GM13977 (cell line): ENCODE results near the gene LRP1-AS.
"Not testable (repeated sequence)": the region's sequence is repeated elsewhere in the genome, so short reads cannot be mapped to it uniquely, and the experiment has no call there.

Source experiments
- DNase-seq: peaks from one replicate; pipeline ENCODE4 v3.0.0; 2012; ENCODE audit warnings: low spot score
- in situ Hi-C: fragments of 300-500 bp; cut with MboI; formaldehyde crosslinking; loops from one replicate; pipeline ENCODE4 v1.12.0; 2022; ENCODE audit warnings: low sequenced_read_pairs, low pct_unique_long_range_greater_than_20kb, mixed read lengths, inconsistent platforms; ENCODE audit not compliant: unreplicated experiment
- TF ChIP-seq, protein P1 (sequence below): IDR thresholded peaks from 2 replicates; pipeline ENCODE4 v1.5.1; 2012; ENCODE audit warnings: mild to moderate bottlenecking, control low read depth; ENCODE audit not compliant: insufficient read depth; ENCODE audit errors: extremely low read depth, missing control alignments

The LRP1-AS gene

DNA sequence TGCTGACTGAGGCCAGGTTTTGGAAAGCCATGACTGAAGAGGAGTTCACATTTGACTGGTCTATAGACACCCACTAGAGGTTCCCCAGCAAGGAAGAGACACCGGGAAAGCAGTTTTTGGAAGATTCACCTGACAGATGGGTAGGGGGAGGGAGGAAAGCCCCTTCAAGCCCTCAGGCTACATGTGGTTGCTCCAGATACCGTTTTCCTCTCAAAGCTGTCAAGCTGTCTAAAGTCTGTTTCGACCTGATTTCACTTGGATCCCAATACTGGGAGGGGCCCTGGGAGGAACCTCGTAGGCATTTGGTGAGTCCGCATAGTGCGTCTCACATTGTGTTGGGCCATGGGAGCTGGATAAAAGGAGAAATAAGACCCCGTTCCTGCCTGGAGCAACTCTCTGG, 20.9 kb downstream of the LRP1-AS start:
- no peak for DNase-seq
- in situ Hi-C loops, result no loop called here
- TF ChIP-seq, protein P1, sequence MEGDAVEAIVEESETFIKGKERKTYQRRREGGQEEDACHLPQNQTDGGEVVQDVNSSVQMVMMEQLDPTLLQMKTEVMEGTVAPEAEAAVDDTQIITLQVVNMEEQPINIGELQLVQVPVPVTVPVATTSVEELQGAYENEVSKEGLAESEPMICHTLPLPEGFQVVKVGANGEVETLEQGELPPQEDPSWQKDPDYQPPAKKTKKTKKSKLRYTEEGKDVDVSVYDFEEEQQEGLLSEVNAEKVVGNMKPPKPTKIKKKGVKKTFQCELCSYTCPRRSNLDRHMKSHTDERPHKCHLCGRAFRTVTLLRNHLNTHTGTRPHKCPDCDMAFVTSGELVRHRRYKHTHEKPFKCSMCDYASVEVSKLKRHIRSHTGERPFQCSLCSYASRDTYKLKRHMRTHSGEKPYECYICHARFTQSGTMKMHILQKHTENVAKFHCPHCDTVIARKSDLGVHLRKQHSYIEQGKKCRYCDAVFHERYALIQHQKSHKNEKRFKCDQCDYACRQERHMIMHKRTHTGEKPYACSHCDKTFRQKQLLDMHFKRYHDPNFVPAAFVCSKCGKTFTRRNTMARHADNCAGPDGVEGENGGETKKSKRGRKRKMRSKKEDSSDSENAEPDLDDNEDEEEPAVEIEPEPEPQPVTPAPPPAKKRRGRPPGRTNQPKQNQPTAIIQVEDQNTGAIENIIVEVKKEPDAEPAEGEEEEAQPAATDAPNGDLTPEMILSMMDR, result no peak

- TF ChIP-seq, protein P1, result no peak
- in situ Hi-C loops, result no loop called here
- DNase-seq, result no peak
Measured at GRCh38 chr12:57126061-57126460, 21.4 kb downstream of the LRP1-AS start.

DNA sequence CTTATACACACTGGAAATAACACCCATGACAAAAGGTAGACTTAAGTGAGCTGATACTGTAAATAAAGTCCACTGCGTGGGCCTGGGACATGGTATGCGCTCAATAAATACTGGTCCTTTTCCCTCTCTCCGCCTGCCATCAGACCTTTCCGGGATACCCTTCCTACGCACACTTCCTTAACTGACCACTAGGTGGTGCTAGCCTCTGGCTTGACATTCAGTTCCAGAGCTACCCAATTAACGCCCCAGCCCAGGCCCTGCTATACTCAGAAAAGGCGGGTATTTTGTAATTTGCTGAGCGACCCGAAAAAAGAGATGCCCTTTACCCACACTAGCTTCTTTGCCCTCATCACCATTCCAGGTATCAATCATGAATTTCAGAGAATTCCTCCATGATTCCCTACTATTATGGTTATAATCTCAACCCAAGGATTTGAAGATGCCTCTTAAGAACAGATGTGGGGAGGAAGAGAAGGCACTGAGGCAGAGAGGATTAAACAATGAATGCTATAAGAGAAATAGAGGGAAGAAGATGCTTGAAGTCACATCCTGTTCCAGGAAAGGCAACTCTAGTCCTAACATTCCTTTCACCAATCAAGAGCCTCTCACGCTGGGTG, 23.1 kb downstream of the LRP1-AS start:
- peak; percentile 80 for DNase-seq
- in situ Hi-C loops, result loop anchor here (5.0 kb wide), 1 partner anchor 58 kb away; no protein-coding TSS in a partner anchor
- TF ChIP-seq, protein P1, result peak; percentile 93

DNA sequence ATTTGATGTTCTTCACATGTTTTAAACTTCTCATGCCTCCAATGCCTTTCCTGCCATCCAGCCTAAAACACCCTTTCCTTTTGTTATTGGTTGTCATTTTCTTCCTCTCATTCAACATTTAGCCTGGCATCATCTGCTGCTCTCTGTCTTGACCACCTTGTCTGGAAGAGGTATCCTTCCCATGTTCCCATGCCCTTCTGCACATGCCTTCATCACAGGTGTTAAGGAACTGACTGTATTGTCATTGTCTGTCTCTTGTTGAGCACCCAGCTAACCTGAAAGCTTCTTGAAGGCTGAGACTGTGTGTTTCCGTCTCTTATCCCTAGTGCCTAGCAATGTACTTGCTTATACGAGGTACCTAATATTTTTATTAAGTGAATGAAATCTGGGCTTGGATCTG, 23.6 kb downstream of the LRP1-AS start:
- no peak for DNase-seq
- in situ Hi-C loops, result loop anchor here (5.0 kb wide), 1 partner anchor 58 kb away; no protein-coding TSS in a partner anchor
- TF ChIP-seq, protein P1, result no peak

DNA sequence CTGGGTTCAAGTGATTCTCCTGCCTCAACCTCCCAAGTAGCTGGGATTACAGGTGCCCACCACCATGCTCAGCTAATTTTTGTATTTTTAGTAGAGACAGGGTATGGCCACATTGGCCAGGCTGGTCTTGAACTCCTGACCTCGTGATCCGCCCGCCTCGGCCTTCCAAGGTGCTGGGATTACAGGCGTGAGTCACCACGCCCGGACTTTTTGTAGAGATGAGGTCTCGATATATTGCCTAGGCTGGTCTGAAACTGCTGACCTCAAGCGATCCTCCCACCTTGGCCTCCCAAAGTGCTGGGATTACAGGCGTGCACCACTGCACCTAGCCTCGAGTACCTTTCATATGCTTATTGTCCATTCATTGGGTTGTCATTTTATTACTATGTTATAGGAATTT, 26.7 kb downstream of the LRP1-AS start:
- in situ Hi-C loops, result loop anchor here (5.0 kb wide), 1 partner anchor 62 kb away; no protein-coding TSS in a partner anchor

DNA sequence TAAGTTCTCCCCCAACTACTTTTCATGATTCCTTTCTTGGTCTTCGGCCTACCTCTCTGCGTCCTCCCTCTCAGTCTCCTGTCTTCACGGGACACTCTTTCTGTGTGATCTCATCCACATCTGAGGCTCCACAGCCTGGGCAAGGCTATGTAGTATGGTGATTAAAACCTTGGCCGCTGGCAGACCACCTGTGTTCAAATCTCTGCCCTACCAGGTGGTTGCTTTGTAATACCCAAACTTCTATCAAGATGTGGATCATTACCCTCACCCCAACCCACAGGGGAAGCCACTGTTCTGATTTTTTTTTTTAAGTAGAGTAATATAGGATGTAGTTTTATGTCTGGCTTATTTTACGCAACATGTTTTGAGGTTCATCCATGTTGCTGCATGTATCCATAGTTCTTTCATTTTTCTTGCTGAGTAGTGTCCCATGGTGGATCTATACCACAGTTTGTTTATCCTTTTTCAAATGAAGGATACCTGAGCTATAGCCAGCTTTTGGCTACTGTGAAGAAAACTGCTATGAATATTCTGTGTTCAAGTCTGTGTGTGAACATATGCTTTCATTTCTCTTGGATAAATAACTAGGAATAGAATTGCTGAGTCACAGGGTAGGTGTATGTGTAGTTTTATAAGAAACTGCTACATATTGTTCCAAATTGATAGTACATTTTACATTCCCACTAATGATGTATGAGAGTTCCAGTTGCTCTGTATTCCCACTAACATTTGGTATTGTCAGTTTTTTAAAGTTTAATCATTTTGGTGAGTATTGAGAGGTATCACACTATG, 27.9 kb downstream of the LRP1-AS start:
- no peak for DNase-seq
- TF ChIP-seq, protein P1, result no peak
- in situ Hi-C loops, result loop anchor here (5.0 to 10.0 kb wide), 2 partner anchors 63 to 365 kb away; partner anchors contain the start of gene PRIM1

More for the DNA sequence above, 26.7 kb downstream of the LRP1-AS start:
- DNase-seq, result not testable (repeated sequence)
